Activated naive CD4-positive, alpha-beta T cell treated with anti-CD3 and anti-CD28 coated beads for 36 hours (primary cell): Measurements from ENCODE around the gene MYL6B. TPM values are rescaled to one million over a fixed set of nuclear protein-coding genes. Genes with fewer than 3 reads are reported as not detected.

ENCODE experiments used
- CTCF ChIA-PET: fragments of 350-600 bp; sonication (Branson Sonifier 250); formaldehyde crosslinking; loops from one replicate; lab custom pipeline; 2021; ENCODE audit warnings: antibody characterized with exemption; lab: Charles Lee
- DNase-seq: peaks from one replicate; pipeline ENCODE4 v3.0.0-alpha.2; 2020
- H3K27ac Mint-ChIP-seq: one replicate; pipeline ENCODE4 v1.8.0; 2021; ENCODE audit warnings: mild to moderate bottlenecking, mixed read lengths
- H3K27me3 Mint-ChIP-seq: one replicate; pipeline ENCODE4 v1.8.0; 2021; ENCODE audit warnings: low read depth, mixed read lengths
- H3K36me3 Mint-ChIP-seq: one replicate; pipeline ENCODE4 v1.8.0; 2021; ENCODE audit warnings: low read depth, mixed read lengths
- H3K4me1 Mint-ChIP-seq: one replicate; pipeline ENCODE4 v1.8.0; 2021; ENCODE audit warnings: low read depth, mixed read lengths
- H3K4me3 Mint-ChIP-seq: one replicate; pipeline ENCODE4 v1.8.0; 2021; ENCODE audit warnings: mild to moderate bottlenecking, moderate library complexity, mixed read lengths
- H3K9me3 Mint-ChIP-seq: one replicate; pipeline ENCODE4 v1.8.0; 2021; ENCODE audit warnings: mixed read lengths
- intact Hi-C: fragments of 100-400 bp; cut with micrococcal nuclease; formaldehyde crosslinking; loops from one replicate; pipeline ENCODE4 v1.15.1; 2023
- total RNA-seq, 2 experiments: library from RNA; stranded (reverse); gene quantifications; one replicate each; pipeline ENCODE4 v1.2.3, GENCODE V29; 2021

MYL6B gene
- total RNA-seq, 2 experiments from 2014 or later: 49.2 to 57.5 TPM

DNA sequence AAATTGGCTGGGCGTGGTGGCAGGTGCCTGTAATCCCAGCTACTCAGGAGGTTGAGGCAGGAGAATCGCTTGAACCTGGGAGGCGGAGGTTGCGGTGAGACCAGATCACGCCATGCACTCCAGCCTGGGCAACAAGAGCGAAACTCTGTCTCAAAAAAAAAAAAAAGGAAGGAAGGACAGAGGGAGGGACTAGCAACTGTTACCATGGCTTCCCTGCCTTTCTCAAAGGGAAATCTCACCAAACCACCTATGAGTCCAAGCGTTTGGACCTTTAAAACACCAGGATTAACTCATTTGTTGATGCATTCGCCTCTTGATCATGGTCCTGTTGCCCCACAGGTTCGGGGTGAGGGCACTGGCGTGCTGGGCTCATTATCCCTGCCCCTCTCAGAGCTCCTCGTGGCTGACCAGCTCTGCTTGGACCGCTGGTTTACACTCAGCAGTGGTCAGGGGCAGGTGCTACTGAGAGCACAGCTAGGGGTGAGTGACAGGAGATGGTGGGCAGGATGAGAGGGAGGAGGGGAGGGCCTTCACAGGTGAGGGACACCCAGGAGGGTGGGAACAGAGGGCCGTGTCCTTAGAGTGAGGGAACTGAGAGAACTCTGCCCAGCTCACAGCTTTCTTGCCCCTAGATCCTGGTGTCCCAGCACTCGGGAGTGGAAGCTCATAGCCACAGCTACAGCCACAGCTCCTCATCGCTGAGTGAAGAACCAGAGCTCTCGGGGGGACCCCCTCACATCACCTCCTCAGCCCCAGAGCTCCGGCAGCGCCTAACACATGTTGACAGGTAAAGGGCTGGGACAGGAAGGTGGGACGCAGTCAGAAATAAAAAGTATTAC lies 10.2 kb upstream of the MYL6B start:
- CTCF ChIA-PET: interaction anchor here (0.5 to 1.8 kb wide), 3 partner anchors 15 to 203 kb away, joined by 3 to 8 read pairs (median 3); partner anchors contain the start of gene SMARCC2

DNA sequence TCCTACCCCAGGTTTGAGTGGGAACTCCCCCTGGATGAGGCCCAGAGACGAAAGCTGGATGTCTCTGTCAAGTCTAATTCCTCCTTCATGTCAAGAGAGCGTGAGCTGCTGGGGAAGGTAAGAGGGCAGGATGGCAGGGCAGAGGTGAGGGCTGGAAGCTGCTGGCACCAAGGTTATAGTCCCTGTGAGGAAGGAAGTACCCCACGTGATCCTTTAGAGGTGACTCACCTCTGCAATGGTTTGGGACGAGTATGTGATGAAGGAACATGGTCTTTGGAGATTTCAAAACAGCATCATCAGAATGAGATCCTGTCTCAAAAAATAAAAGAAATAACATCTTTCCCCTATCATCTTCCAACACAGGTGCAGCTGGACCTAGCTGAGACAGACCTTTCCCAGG lies 9.2 kb upstream of the MYL6B start:
- H3K4me3 Mint-ChIP-seq: no peak overlapping the region
- no peaks in the 10 kb centered on the region for H3K9me3 Mint-ChIP-seq
- peak overlapping the region; percentile 72 for H3K27ac Mint-ChIP-seq
- no peaks in the 10 kb centered on the region for H3K27me3 Mint-ChIP-seq
- DNase-seq: no peak
- intact Hi-C loops: no loop called here
- peaks cover 32% of the 10 kb centered on the region for H3K4me1 Mint-ChIP-seq
- H3K36me3 Mint-ChIP-seq: peaks cover 49% of the 10 kb centered on the region
- CTCF ChIA-PET: interaction anchor here (0.5 to 1.8 kb wide), 3 partner anchors 32 to 204 kb away, joined by 3 to 8 read pairs (median 5); partner anchors contain the start of gene SMARCC2

More for the DNA sequence above, 10.2 kb upstream of the MYL6B start:
- Mint-ChIP-seq H3K4me1 (peaks cover 42% of the 10 kb centered on the region), H3K4me3 (no peak overlapping the region), H3K36me3 (peaks cover 57% of the 10 kb centered on the region), H3K27ac (peak overlapping the region; percentile 72), H3K9me3 (no peaks in the 10 kb centered on the region), H3K27me3 (no peaks in the 10 kb centered on the region)
- intact Hi-C loops: no loop called here
- DNase-seq: no peak

DNA sequence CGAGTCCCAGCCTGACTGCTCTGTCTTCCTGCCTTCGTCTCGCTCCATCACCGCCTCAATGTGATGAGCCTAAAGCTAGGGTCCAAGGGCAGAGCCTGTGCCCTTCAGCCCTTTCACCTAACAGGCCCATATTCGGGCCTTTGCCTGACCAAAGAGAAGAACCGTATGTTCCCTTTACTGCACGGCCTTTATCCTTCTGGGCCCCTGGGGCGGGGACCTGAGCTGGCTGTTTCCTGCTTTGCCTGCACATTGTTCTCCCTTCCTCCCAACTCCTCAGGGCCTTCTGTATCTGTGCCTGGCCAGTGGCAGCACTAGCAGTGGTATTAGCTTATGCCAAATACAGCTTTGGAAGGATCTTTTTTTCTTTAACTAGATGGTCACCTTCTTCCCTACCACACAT lies 8.5 kb upstream of the MYL6B start:
- intact Hi-C loops: no loop called here
- Mint-ChIP-seq H3K4me1 (peaks cover 25% of the 10 kb centered on the region), H3K9me3 (no peaks in the 10 kb centered on the region), H3K36me3 (peaks cover 42% of the 10 kb centered on the region), H3K27me3 (no peaks in the 10 kb centered on the region), H3K4me3 (no peak overlapping the region), H3K27ac (peak overlapping the region; percentile 72)
- CTCF ChIA-PET: interaction anchor here (1.4 kb wide), 1 partner anchor 46 kb away, joined by 3 read pairs; the partner anchor contains the start of gene SMARCC2
- no peak for DNase-seq

DNA sequence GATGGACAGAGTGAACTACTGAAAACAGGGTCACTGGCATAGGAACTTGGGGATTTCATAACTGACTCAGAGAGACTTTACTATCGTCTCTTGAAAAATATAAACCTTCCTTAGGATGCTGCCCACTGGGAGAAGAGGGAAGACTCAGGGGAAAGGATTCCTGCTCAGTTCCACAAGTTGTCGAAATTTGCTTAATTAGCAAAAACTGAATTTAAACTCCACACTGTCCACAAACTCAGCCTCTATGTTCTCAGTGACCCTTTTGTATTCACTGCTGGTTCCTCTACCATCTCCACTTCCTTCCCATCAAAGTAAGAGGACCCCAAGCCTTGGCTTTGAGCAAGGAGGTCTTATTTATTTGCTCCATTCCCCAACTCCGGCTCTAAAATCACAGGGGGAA lies 7.2 kb upstream of the MYL6B start:
- CTCF ChIA-PET: interaction anchor here (1.4 kb wide), 1 partner anchor 44 kb away, joined by 3 read pairs; the partner anchor contains the start of gene SMARCC2
- Mint-ChIP-seq H3K27me3 (no peaks in the 10 kb centered on the region), H3K4me1 (peaks cover 22% of the 10 kb centered on the region), H3K27ac (no peak overlapping the region), H3K4me3 (no peak overlapping the region), H3K9me3 (no peaks in the 10 kb centered on the region), H3K36me3 (peaks cover 32% of the 10 kb centered on the region)
- DNase-seq: no peak
- intact Hi-C loops: no loop called here

DNA sequence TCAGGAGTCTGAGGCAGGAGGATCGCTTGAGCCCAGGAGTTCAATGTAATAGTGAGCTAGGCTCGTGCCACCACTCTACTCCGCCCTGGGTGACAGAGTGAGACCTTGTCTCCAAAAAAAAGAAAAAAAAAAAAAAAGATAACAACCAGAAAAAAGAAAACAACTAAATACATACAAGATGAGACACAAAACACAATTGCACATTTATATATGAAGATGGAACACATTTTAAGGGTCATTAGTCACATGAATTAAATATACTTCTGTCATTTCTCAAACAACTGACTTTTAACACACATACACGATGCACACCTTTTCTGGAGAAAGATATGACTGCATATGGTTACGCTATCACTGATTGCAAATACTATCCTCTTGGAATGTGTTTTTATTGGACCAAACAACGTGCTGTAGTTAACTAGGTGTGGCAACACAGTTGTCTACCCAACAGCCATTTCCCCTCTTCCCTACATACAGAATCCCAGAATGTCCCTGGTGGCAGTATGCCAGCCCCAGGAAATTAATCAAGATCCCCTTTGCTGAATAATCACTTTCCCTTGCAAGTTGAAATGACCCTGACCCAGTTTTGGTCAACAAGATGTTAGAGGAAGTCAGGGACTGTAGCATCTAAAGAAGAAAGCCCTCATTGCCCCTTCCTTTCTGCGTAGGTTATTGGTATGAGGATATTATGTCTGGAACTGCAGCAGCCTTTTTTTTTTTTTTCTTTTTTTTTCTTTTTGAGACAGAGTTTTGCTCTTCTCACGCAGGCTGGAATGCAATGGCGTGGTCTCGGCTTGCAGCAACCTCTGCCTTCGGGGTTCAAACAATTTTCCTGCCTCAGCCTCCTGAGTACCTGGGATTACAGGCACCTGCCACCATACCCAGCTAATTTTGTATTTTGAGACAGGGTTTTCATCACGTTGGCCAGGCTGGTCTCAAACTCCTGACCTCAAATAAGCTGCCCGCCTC lies 5.6 kb upstream of the MYL6B start:
- H3K9me3 Mint-ChIP-seq: no peaks in the 10 kb centered on the region
- H3K27me3 Mint-ChIP-seq: no peaks in the 10 kb centered on the region
- H3K4me3 Mint-ChIP-seq: no peak overlapping the region
- CTCF ChIA-PET: no interaction called here
- intact Hi-C loops: no loop called here
- DNase-seq: no peak
- no peak overlapping the region for H3K27ac Mint-ChIP-seq
- peaks cover 31% of the 10 kb centered on the region for H3K4me1 Mint-ChIP-seq
- H3K36me3 Mint-ChIP-seq: peaks cover 24% of the 10 kb centered on the region

DNA sequence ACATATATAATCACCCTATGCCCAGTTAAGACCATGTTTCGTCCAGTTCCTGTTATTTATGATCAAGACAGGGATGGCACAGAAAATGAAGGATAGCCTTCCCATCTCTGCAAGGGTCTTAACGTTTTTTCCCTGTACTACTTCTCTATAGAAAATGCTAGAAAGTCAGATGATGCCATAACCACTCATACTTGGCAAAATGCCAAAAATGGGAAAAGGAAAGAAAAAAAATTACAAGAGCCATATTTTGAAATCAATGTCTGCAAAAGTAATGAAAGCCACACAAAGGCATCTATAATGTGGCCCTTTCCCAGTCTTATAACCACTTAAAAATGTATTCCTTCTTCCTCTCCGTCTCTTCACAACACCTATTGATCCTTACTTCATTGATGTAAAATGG lies 1.8 kb upstream of the MYL6B start:
- DNase-seq: no peak
- intact Hi-C loops: no loop called here
- H3K27ac Mint-ChIP-seq: peak overlapping the region; percentile 98
- no peaks in the 10 kb centered on the region for H3K9me3 Mint-ChIP-seq
- CTCF ChIA-PET: interaction anchor here (0.6 to 1.3 kb wide), 5 partner anchors 13 to 413 kb away, joined by 3 to 7 read pairs (median 4); partner anchors contain the start of gene ESYT1
- H3K4me1 Mint-ChIP-seq: peaks cover 32% of the 10 kb centered on the region
- peak overlapping the region; percentile 84 for H3K4me3 Mint-ChIP-seq
- H3K36me3 Mint-ChIP-seq: peaks cover 7% of the 10 kb centered on the region
- no peaks in the 10 kb centered on the region for H3K27me3 Mint-ChIP-seq

DNA sequence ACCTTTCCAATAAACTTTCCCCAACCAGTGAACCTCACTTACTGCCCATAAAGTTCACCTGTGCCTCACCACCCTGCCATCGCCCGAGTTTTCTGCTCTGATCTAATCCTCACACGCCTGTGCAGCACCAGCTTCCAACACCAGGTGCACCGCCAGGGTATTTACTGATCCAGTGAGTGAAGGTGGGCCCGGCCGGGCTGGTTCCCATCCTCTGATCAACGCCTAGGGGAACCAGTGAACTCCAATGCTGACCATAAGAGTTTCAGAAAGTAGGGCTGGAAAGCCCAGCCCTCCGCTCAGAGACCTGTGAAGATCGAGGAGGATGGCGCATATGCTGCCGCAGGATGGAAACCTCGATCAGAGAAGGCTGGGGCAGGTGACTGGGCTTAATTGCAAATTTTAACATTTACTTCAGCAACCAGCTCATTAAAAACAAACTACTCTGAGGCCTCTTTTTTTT lies 685 bp upstream of the MYL6B start:
- peak; percentile 84 for DNase-seq
- no peaks in the 10 kb centered on the region for H3K9me3 Mint-ChIP-seq
- CTCF ChIA-PET: interaction anchor here (0.9 to 1.3 kb wide), 6 partner anchors 9 to 33 kb away, joined by 3 to 10 read pairs (median 4); partner anchors contain the start of gene ZC3H10
- peaks cover 9% of the 10 kb centered on the region for H3K36me3 Mint-ChIP-seq
- intact Hi-C loops: loop anchor here (1.0 to 2.0 kb wide), 6 partner anchors 9 to 178 kb away; partner anchors contain the start of genes NABP2, PA2G4 and ZC3H10
- H3K4me1 Mint-ChIP-seq: peaks cover 32% of the 10 kb centered on the region
- H3K27me3 Mint-ChIP-seq: no peaks in the 10 kb centered on the region
- peak overlapping the region; percentile 98 for H3K27ac Mint-ChIP-seq
- H3K4me3 Mint-ChIP-seq: peak overlapping the region; percentile 84

DNA sequence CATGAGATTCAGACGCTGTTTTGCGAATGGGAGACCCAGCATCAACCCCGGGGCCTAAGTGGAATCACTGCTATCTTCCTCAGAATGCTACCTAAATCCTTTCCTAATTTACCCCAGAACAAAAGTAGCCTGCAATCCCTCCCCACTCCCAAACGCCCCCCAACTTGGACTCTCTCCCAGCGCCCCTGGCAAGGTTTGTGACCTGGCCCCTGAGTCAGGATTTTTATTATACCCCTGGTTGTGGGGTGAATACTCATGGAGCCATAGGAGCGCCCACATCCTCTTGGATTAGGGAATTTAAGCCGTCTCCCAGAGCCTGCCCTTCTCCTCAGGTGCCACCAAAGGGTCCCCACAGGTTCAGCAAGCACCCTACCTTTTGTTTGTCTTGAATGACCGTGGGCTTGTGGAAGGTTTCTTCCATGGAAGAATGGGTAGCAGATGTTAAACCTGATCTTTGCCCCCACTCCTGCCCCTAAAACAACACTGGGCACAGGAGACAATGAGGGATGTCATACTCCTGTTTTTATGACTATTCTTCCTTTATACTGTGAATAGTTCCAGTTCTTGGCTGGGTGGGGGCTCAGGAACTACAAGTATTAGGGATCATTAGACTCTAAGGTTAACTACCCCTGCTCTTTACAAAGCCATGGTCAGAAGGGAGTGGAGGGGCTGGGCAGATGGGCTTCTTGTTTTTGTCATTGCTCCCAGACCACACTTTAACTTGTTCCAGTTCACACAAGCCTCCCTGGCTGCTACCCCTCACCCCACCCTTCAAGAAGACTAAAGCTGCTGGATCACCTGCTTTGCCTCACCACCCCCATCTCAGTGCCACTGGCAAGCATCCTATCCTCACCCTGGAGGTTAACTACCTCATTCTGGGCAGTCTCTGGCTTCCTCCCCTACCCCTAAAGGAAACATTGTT lies 630 bp downstream of the MYL6B start:
- Mint-ChIP-seq H3K27me3 (no peaks in the 10 kb centered on the region), H3K27ac (peak overlapping the region; percentile 98), H3K36me3 (peaks cover 15% of the 10 kb centered on the region), H3K4me3 (peak overlapping the region; percentile 84), H3K9me3 (no peaks in the 10 kb centered on the region), H3K4me1 (peaks cover 38% of the 10 kb centered on the region)
- DNase-seq: no peak
- intact Hi-C loops: loop anchor here (1.0 to 2.0 kb wide), 6 partner anchors 7 to 180 kb away; partner anchors contain the start of genes NABP2, PA2G4 and ZC3H10
- CTCF ChIA-PET: interaction anchor here (1.4 kb wide), 1 partner anchor 35 kb away, joined by 7 read pairs; the partner anchor contains the start of gene ZC3H10

DNA sequence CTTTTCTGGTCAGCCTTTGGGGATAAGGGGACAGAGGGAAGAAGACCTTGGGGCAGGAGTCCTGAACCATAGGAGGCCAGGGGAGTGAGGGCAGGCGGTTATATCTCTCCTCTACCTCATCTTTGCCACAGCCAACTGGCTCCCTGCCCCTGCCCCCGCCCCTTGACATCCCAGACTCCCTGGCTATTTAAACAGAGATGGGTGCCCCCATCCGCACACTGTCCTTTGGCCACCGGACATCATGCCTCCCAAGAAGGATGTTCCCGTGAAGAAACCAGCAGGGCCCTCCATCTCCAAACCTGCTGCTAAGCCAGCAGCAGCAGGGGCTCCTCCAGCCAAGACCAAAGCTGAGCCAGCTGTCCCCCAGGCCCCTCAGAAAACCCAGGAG lies 1.3 kb downstream of the MYL6B start:
- peaks cover 20% of the 10 kb centered on the region for H3K36me3 Mint-ChIP-seq
- H3K27ac Mint-ChIP-seq: peak overlapping the region; percentile 42
- peak overlapping the region; percentile 84 for H3K4me3 Mint-ChIP-seq
- intact Hi-C loops: loop anchor here (2.0 kb wide), 1 partner anchor 71 kb away; the partner anchor contains the start of gene NABP2
- H3K9me3 Mint-ChIP-seq: no peaks in the 10 kb centered on the region
- CTCF ChIA-PET: interaction anchor here (1.4 kb wide), 2 partner anchors 35 to 36 kb away, joined by 6 to 7 read pairs; partner anchors contain the start of genes SMARCC2 and ZC3H10
- peaks cover 38% of the 10 kb centered on the region for H3K4me1 Mint-ChIP-seq
- DNase-seq: no peak
- no peaks in the 10 kb centered on the region for H3K27me3 Mint-ChIP-seq

DNA sequence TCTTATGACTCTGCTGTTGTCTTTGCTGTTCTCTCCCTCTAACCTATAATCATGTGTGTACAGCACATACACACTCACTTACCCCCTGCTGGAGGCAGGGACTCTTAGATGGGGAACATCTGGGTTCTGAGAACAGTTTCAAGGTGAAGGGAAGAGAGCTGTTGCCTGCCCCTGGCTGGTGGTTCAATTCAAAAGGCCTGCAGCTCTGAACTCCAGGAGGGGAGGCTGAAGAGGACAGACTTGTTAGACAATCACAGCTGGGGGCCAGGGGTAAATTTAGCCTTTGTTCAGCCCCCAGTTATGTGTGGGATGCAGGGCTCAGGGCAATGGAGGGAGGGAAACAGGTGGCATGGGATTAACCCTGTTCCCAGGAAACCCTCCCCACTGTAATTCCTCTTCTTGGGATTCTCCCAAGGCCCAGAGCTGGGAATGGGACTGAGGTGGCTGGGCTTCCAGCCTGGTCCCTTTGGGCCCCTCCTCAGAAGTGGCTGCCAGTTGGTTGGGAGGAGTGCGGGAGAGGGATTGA lies 1.9 kb downstream of the MYL6B start:
- Mint-ChIP-seq H3K27ac (no peak overlapping the region), H3K4me3 (no peak overlapping the region), H3K9me3 (no peaks in the 10 kb centered on the region), H3K4me1 (peaks cover 41% of the 10 kb centered on the region), H3K27me3 (no peaks in the 10 kb centered on the region), H3K36me3 (peaks cover 26% of the 10 kb centered on the region)
- DNase-seq: no peak
- CTCF ChIA-PET: interaction anchor here (1.1 to 1.4 kb wide), 3 partner anchors 26 to 36 kb away, joined by 4 to 7 read pairs (median 6); partner anchors contain the start of genes ESYT1, SMARCC2 and ZC3H10
- intact Hi-C loops: no loop called here
